Right lobe of liver (tissue), 6 donors: ENCODE data around the gene FBXO28. TPM values are rescaled to one million over a fixed set of nuclear protein-coding genes. Genes with fewer than 3 reads are reported as not detected.
"Not testable (repeated sequence)": the region's sequence is repeated elsewhere in the genome, so short reads cannot be mapped to it uniquely, and the experiment has no call there.

Source experiments
- ATAC-seq, 4 donors: fragments of 200-7000 bp; cut with Tn5 transposase; one replicate each; pipeline ENCODE4 v1.9.1; 2020; ENCODE audit warnings: mild to moderate bottlenecking in 4 of 4, moderate library complexity in 4 of 4
- DNase-seq, 3 donors: peaks; one replicate each; pipeline ENCODE4 v3.0.0-alpha.2; 2020
- H3K27ac ChIP-seq, 3 donors: fragments of 200-600 bp; one replicate each; pipeline ENCODE4 v1.8.0; 2022
- H3K27me3 ChIP-seq, 2 donors: fragments of 200-600 bp; one replicate each; pipeline ENCODE4 v1.8.0; 2022
- H3K36me3 ChIP-seq, 4 donors: fragments of 200-600 bp; sonication (generic) in 1 of 4; one replicate each; pipeline versions ENCODE4 v1.5.1 to v1.8.0; 2017 to 2022; ENCODE audit warnings: control low read depth in 1 of 4
- H3K4me1 ChIP-seq, 4 donors: fragments of 200-600 bp; sonication (generic) in 1 of 4; one replicate each; pipeline versions ENCODE4 v1.5.1 to v1.8.0; 2017 to 2022; ENCODE audit warnings: control low read depth in 1 of 4
- H3K4me3 ChIP-seq, 3 donors: fragments of 200-600 bp; one replicate each; pipeline ENCODE4 v1.8.0; 2022
- H3K9me3 ChIP-seq, 4 donors: fragments of 200-600 bp; sonication (generic) in 1 of 4; one replicate each; pipeline versions ENCODE4 v1.5.1 to v1.8.0; 2017 to 2022; ENCODE audit warnings: control low read depth in 1 of 4
- CTCF ChIP-seq, 4 donors: fragments of 200-600 bp in 3 of 4; fragments of 450-650 bp in 1 of 4; IDR thresholded peaks; one replicate each; pipeline versions ENCODE4 v1.5.1 to v1.8.0; 2016 to 2022; ENCODE audit warnings: antibody characterized with exemption in 4 of 4, mild to moderate bottlenecking in 2 of 4
- POLR2A ChIP-seq: fragments of 450-650 bp; IDR thresholded peaks from one replicate; pipeline ENCODE4 v1.6.1; 2017; ENCODE audit warnings: antibody characterized with exemption, mild to moderate bottlenecking
- WGBS: methylation state at CpG from one replicate; pipeline ENCODE4 v1.1.6; 2018; ENCODE audit warnings: low coverage, low lambda C conversion rate; ENCODE audit not compliant: insufficient coverage; ENCODE audit errors: missing lambda C conversion rate; 5-methylcytosine and 5-hydroxymethylcytosine counted together
- intact Hi-C, 2 donors: fragments of 100-400 bp; cut with DNase I; formaldehyde crosslinking; loops; one replicate each; pipeline versions ENCODE4 v1.11.2 to v1.14.1; 2022
- total RNA-seq, 6 experiments: library from RNA; depleted of rRNA in 2 of 6; stranded (reverse); fragments of >200 nt in 2 of 6; fragmentation: NEBNext Ultra II Directional in 3 of 6; extraction: Animal tissue kit (Norgen Biotek cat#: 25700) in 3 of 6; gene quantifications; one replicate each; pipeline versions ENCODE4 v1.1.0 to v1.2.4, GENCODE V29; 2016 to 2023
- donor health status: DM: no; HTN: yes; CAD: no.
- donor health status: DM: no; HTN: no; CAD: no.
- donor health status: DM: no; HTN: no; CAD: no.
- donor health status: DM: no; HTN: yes; CAD: no.
- donor health status: DM: no; HTN: yes; CAD: no.

Gene FBXO28
- total RNA-seq, 6 experiments from 2014 or later, result 11.5 to 20.9 (median 15.3) TPM

- H3K27ac ChIP-seq, result no peak overlapping the region
Observed at GRCh38 chr1:224201853-224202252, 87.9 kb downstream of the FBXO28 start.

DNA sequence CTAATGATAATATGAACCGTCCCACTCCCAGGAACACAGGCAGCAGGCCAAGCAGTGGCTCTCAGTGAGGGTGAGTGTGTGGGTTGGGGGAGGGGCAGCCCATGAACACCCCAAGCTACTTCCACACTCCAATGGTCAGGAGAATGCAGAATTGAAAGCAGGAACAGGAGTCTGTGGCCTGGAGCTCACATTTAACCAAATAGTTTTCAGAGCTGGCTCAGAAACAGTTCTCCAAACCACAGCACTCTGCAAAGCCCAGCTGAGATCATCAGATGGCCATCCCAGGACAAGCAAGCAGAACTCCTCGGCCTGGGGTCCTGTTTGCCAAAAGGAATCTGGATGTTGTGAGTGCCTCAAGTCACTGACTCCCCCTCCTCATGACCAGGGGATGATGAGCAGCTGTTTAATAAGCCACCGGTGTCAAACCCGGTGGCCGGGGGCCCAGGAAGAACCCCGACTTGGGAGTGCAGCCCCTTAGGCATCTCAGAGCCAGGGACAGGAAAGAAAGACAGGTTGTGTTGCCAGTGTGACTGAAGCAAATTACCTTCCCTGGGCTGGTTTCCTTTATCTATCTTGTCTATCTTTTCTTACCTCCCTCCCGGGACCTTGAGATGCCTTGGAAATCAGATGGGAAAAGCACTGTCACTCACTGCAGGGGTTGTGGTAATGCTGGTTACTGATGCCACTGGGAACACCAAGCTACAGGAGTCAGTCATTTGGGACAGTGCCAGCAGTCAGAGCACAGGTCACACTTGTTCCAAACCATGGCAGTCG is 89.5 kb downstream of the FBXO28 start:
- DNase-seq (peak; percentile 62 to 78 (median 70)), ATAC-seq (peak; percentile 60 to 68 (median 66))
- H3K9me3 ChIP-seq, result no peaks in the 10 kb centered on the region
- no peak for TF ChIP-seq CTCF (IDR thresholded peaks at IDR 0.05)
- no peak for TF ChIP-seq POLR2A
- no peak overlapping the region for H3K4me3 ChIP-seq
- H3K27me3 ChIP-seq, result no peaks in the 10 kb centered on the region
- peaks cover 0 to 29% (median 11%) of the 10 kb centered on the region in 4 donors for H3K4me1 ChIP-seq
- H3K27ac ChIP-seq, result peak overlapping the region in 1 of 3 donors; percentile 21
- intact Hi-C loops, result no loop called here
- H3K36me3 ChIP-seq, result no peaks in the 10 kb centered on the region
- WGBS, result 49% methylated on average over 3 of the region's 8 CpGs

More at GRCh38 chr1:224201853-224202252, 87.9 kb downstream of the FBXO28 start:
- H3K4me3 ChIP-seq, result no peak overlapping the region
- H3K36me3 ChIP-seq, result no peaks in the 10 kb centered on the region
- H3K27me3 ChIP-seq, result no peaks in the 10 kb centered on the region
- TF ChIP-seq POLR2A, result no peak
- TF ChIP-seq CTCF (IDR thresholded peaks at IDR 0.05), result no peak
- DNase-seq (no peak), ATAC-seq (no peak)
- 89% methylated on average over 4 of the region's 4 CpGs for WGBS
- H3K4me1 ChIP-seq, result peaks cover 0 to 35% (median 11%) of the 10 kb centered on the region in 4 donors
- no peaks in the 10 kb centered on the region for H3K9me3 ChIP-seq
- intact Hi-C loops, result no loop called here

- Histone ChIP-seq H3K36me3 (no peaks in the 10 kb centered on the region), H3K27ac (peak overlapping the region in 2 of 3 donors; percentile 39 to 48), H3K9me3 (no peaks in the 10 kb centered on the region), H3K4me1 (peaks cover 0 to 32% (median 11%) of the 10 kb centered on the region in 4 donors), H3K4me3 (no peak overlapping the region), H3K27me3 (no peaks in the 10 kb centered on the region)
- no peak for TF ChIP-seq CTCF (IDR thresholded peaks at IDR 0.05)
- TF ChIP-seq POLR2A, result no peak
- peak; percentile 14 to 42 (median 26) for ATAC-seq
- 8% methylated on average over 4 of the region's 4 CpGs for WGBS
- no peak for DNase-seq
- intact Hi-C loops, result no loop called here
Observed at GRCh38 chr1:224205438-224205840, 91.5 kb downstream of the FBXO28 start.

DNA sequence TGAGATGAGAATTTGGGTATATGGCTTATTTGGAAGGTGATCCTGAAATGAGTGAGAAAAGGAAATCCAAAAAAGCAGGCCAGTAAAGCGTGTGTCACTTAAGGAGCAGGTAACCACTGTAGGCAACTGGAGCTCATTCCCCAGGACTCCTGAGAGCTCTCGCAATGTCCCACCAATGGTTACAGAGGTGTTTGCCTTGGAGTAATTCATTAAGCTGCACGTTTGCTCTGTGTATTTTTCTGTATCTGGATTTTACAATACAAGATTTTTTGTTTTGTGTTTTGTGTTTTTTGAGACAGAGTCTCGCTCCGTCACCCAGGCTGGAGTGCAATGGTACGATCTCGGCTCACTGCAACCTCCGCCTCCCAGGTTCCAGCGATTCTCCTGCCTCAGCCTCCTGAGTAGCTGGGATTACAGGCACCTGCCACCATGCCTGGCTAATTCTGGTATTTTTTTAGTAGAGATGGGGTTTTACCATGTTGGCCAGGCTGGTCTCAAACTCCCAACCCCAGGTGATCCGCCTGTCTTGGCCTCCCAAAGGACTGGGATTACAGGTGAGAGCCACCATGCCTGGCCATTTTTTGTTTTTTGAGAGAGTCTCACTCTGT is 92.1 kb downstream of the FBXO28 start:
- DNase-seq, H3K36me3 ChIP-seq, H3K4me3 ChIP-seq, intact Hi-C loops, H3K27me3 ChIP-seq, H3K9me3 ChIP-seq: not testable (repeated sequence)
- peak; percentile 45 to 66 (median 59) for ATAC-seq
- 56% methylated on average over 6 of the region's 10 CpGs for WGBS
- peak overlapping the region in 2 of 3 donors; percentile 39 to 48 for H3K27ac ChIP-seq
- H3K4me1 ChIP-seq, result peaks cover 0 to 38% (median 11%) of the 10 kb centered on the region in 4 donors
